IMR-90 (cell line): ENCODE measurements around the gene ZBP1. TPM values are rescaled to one million over a fixed set of nuclear protein-coding genes. Genes with fewer than 3 reads are reported as not detected.

Experiments
- ATAC-seq: fragments of 200-7000 bp; cut with Tn5 transposase; 2 replicates; pipeline ENCODE4 v1.9.1; 2020; ENCODE audit warnings: low read depth, mild to moderate bottlenecking, moderate library complexity
- BruUV-seq: library from RNA; stranded (reverse); fragments of 400-500 nt; replicated peaks from 2 replicates; lab custom pipeline; 2021; lab: Mats Ljungman, UMichigan
- CTCF ChIA-PET: fragments of 300-600 bp; formaldehyde crosslinking; extraction: SDS; loops from one replicate; lab custom pipeline; 2021; ENCODE audit warnings: antibody characterized with exemption; lab: Yijun Ruan, JAX
- POLR2A ChIA-PET: fragments of 300-600 bp; sonication (Branson Sonifier 250); formaldehyde crosslinking; loops from one replicate; lab custom pipeline; 2022; ENCODE audit warnings: antibody characterized with exemption; ENCODE audit not compliant: unreplicated experiment; lab: Charles Lee
- DNase-seq: peaks from one replicate; pipeline ENCODE4 v3.0.0; 2013
- H2AFZ ChIP-seq: replicated peaks from 2 replicates; pipeline ENCODE3; 2013; ENCODE audit warnings: low read length, mild to moderate bottlenecking; ENCODE audit not compliant: poor library complexity
- H2AK5ac ChIP-seq: 2 replicates; pipeline ENCODE4 v1.6.1; 2013; ENCODE audit warnings: low read depth, low read length, inconsistent platforms
- H2AK9ac ChIP-seq: replicated peaks from 2 replicates; pipeline ENCODE3; 2013; ENCODE audit warnings: mild to moderate bottlenecking, low read depth, low read length, moderate library complexity; ENCODE audit not compliant: poor library complexity
- H2BK120ac ChIP-seq: 2 replicates; pipeline ENCODE4 v1.6.1; 2013; ENCODE audit warnings: low read depth, low read length, inconsistent platforms
- H2BK15ac ChIP-seq: 3 replicates; pipeline ENCODE4 v1.6.1; 2013; ENCODE audit warnings: low read depth, low read length, inconsistent platforms
- H2BK20ac ChIP-seq: 2 replicates; pipeline ENCODE4 v1.6.1; 2013; ENCODE audit warnings: low read depth, mild to moderate bottlenecking, inconsistent platforms, low read length, moderate library complexity
- H2BK5ac ChIP-seq: 2 replicates; pipeline ENCODE4 v1.6.1; 2013; ENCODE audit warnings: mild to moderate bottlenecking, low read depth, low read length, inconsistent platforms; ENCODE audit not compliant: poor library complexity, severe bottlenecking
- H3K14ac ChIP-seq: replicated peaks from 2 replicates; pipeline ENCODE4 v1.6.1; 2013; ENCODE audit warnings: low read depth, low read length, inconsistent platforms
- H3K18ac ChIP-seq: 2 replicates; pipeline ENCODE4 v1.6.1; 2013; ENCODE audit warnings: low read depth, low read length, control low read depth
- H3K23ac ChIP-seq: 2 replicates; pipeline ENCODE4 v1.6.1; 2013; ENCODE audit warnings: low read depth, low read length, inconsistent platforms
- H3K27ac ChIP-seq: 2 replicates; pipeline ENCODE4 v1.5.1; 2013; ENCODE audit warnings: mild to moderate bottlenecking, control low read depth, low read length; ENCODE audit not compliant: insufficient read depth
- H3K27me3 ChIP-seq: 2 replicates; pipeline ENCODE4 v1.6.1; 2013; ENCODE audit warnings: low read length; ENCODE audit not compliant: control insufficient read depth, insufficient read depth
- H3K36me3 ChIP-seq: 2 replicates; pipeline ENCODE4 v1.6.1; 2013; ENCODE audit warnings: low read length, mixed read lengths; ENCODE audit not compliant: control insufficient read depth, insufficient read depth
- H3K4ac ChIP-seq: 2 replicates; pipeline ENCODE4 v1.6.1; 2013; ENCODE audit warnings: low read depth, low read length, inconsistent platforms
- H3K4me1 ChIP-seq: 2 replicates; pipeline ENCODE4 v1.6.1; 2013; ENCODE audit warnings: low read length, mixed read lengths; ENCODE audit not compliant: control insufficient read depth, insufficient read depth
- H3K4me2 ChIP-seq: 2 replicates; pipeline ENCODE4 v1.6.1; 2013; ENCODE audit warnings: low read depth, mild to moderate bottlenecking, control low read depth, low read length, moderate library complexity
- H3K4me3 ChIP-seq: 2 replicates; pipeline ENCODE4 v1.5.1; 2013; ENCODE audit warnings: low read depth, mild to moderate bottlenecking, control low read depth, low read length, moderate library complexity; ENCODE audit not compliant: insufficient read depth
- H3K56ac ChIP-seq: 2 replicates; pipeline ENCODE4 v1.6.1; 2013; ENCODE audit warnings: low read length, inconsistent platforms; ENCODE audit not compliant: insufficient read depth; ENCODE audit errors: extremely low read depth
- H3K79me1 ChIP-seq, 2 experiments: 2 replicates each; pipeline ENCODE4 v1.6.1; 2013; ENCODE audit warnings: low read length in 2 of 2, inconsistent platforms in 1 of 2, low read depth in 1 of 2
- H3K9ac ChIP-seq: 2 replicates; pipeline ENCODE4 v1.6.1; 2013; ENCODE audit warnings: low read depth, low read length, control low read depth
- H3K9me1 ChIP-seq: 2 replicates; pipeline ENCODE4 v1.6.1; 2013; ENCODE audit warnings: low read length, inconsistent platforms; ENCODE audit not compliant: insufficient read depth
- H3K9me3 ChIP-seq: 2 replicates; pipeline ENCODE4 v1.6.1; 2013; ENCODE audit warnings: low read length; ENCODE audit not compliant: control insufficient read depth, insufficient read depth
- H4K20me1 ChIP-seq: 2 replicates; pipeline ENCODE4 v1.6.1; 2013; ENCODE audit warnings: low read length, inconsistent platforms; ENCODE audit not compliant: insufficient read depth
- H4K5ac ChIP-seq: 2 replicates; pipeline ENCODE4 v1.6.1; 2013; ENCODE audit warnings: mild to moderate bottlenecking, low read depth, low read length, control low read depth
- H4K8ac ChIP-seq, 2 experiments: 2 replicates each; pipeline ENCODE4 v1.6.1; 2013; ENCODE audit warnings: low read depth in 2 of 2, low read length in 2 of 2, control low read depth in 1 of 2, inconsistent platforms in 1 of 2
- H4K91ac ChIP-seq: 2 replicates; pipeline ENCODE4 v1.6.1; 2013; ENCODE audit warnings: low read depth, low read length, inconsistent platforms; ENCODE audit not compliant: insufficient read depth
- MAFK ChIP-seq: IDR thresholded peaks from 2 replicates; pipeline ENCODE4 v1.6.1; 2012; ENCODE audit warnings: low read depth, low read length, improper control_type of control experiment
- NFE2L2 ChIP-seq: fragments of 150-350 bp; IDR thresholded peaks from 2 replicates; pipeline ENCODE4 v1.6.1; 2016; ENCODE audit warnings: low read depth, mild to moderate bottlenecking, low read length
- RAD21 ChIP-seq: IDR thresholded peaks from 2 replicates; pipeline ENCODE4 v1.6.1; 2012; ENCODE audit warnings: low read length, improper control_type of control experiment
- RCOR1 ChIP-seq: IDR thresholded peaks from 2 replicates; pipeline ENCODE4 v1.6.1; 2012; ENCODE audit warnings: mild to moderate bottlenecking, low read length, improper control_type of control experiment; ENCODE audit not compliant: insufficient replicate concordance
- WGBS, 2 experiments: methylation state at CpG; one replicate each; pipeline versions ENCODE4 v1.1.5 to v1.1.7; 2013; ENCODE audit warnings: missing lambda C conversion rate in 2 of 2; ENCODE audit not compliant: insufficient read length in 1 of 2; ENCODE audit errors: extremely low coverage in 2 of 2; 5-methylcytosine and 5-hydroxymethylcytosine counted together
- dilution Hi-C: fragments of 300-500 bp; cut with HindIII; formaldehyde crosslinking; loops from one replicate; pipeline ENCODE4 v1.14.3; 2018; ENCODE audit warnings: low sequenced_read_pairs; ENCODE audit not compliant: unreplicated experiment
- in situ Hi-C: fragments of 300-500 bp; cut with MboI; formaldehyde crosslinking; loops from 3 replicates; pipeline ENCODE4 v1.14.3; 2019; ENCODE audit warnings: low sequenced_read_pairs, inconsistent platforms, mixed read lengths
- intact Hi-C: fragments of 100-400 bp; cut with micrococcal nuclease; formaldehyde crosslinking; loops from 2 replicates; pipeline ENCODE4 v1.10.0; 2022
- polyA plus RNA-seq, 3 experiments: library from polyadenylated mRNA; depleted of rRNA; stranded (reverse); fragments of >200 nt; gene quantifications; 2 replicates each; pipeline ENCODE4 v1.2.3, GENCODE V29; 2012; ENCODE audit warnings: low replicate concordance in 1 of 3
- total RNA-seq: library from RNA; depleted of rRNA; stranded (reverse); fragments of >200 nt; gene quantifications from 2 replicates; pipeline ENCODE4 v1.2.3, GENCODE V29; 2012

ZBP1 gene
- total and polyA plus RNA-seq, 2 of the 4 experiments (the other 2 are of a cell fraction): not detected

DNA sequence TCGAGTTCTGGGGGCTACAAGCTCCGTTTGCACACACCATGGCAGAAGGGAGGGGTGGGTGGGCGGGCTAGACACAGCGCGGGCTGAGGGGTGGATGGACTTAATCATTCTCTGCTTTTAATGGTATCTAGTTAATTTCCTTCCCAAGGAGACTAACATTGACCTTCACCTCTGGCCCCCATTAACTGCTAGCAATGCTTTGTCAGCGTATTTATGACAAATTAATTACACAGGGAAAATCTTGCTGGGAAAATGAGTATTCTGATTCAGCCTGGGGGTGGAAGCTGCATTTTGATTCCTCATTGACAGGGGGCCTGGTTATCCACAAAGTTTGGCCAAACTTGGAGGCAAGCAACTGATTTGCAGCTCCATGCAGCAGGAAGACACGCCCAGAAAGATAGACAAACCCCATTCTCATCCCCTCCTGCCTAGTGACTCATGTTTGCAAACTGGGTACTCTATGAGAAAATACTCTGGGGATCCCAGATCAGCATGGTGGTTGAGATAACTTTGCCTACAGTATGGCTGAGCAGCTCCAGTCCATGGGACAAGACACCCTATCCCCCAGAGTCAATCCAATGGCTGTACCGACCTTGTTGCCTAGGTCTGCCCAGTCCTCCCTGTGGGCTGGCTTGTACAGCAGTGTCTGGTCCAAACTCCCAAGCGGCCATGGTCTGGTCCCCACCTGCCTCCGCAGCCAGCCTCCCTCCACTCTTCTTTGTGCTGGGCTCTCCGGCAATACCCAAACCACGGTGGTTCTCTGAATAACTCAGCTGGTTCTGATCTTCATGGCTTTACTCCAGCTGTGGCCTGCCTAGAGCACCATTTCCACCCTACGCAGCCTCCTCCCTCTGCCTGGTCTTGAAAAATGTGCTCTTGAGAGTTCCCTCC, 19.7 kb downstream of the ZBP1 start:
- in situ Hi-C loops: loop anchor here (10.0 kb wide), 1 partner anchor 584 kb away; no protein-coding TSS in a partner anchor
- WGBS, 2 experiments: 80% methylated on average over 5 of the region's 13 CpGs; no CpG with 5 or more reads in 1 of the 2 experiments

More for the DNA sequence above, 19.7 kb downstream of the ZBP1 start:
- H3K18ac ChIP-seq: no peak overlapping the region
- no peak overlapping the region for H2AFZ ChIP-seq
- H2BK20ac ChIP-seq: no peak overlapping the region
- no peaks in the 10 kb centered on the region for H3K36me3 ChIP-seq
- POLR2A ChIA-PET: no interaction called here
- BruUV-seq: no TSS peak
- H3K27me3 ChIP-seq: peaks cover 11% of the 10 kb centered on the region; the same call in 1 of the 2 replicates
- no peak overlapping the region for H3K9ac ChIP-seq
- H3K4me2 ChIP-seq: no peak overlapping the region
- H3K4me1 ChIP-seq: no peaks in the 10 kb centered on the region
- DNase-seq: no peak
- H3K23ac ChIP-seq: no peak overlapping the region
- no peak overlapping the region for H3K14ac ChIP-seq
- no peaks in the 10 kb centered on the region for H3K79me1 ChIP-seq
- H2BK5ac ChIP-seq: no peak overlapping the region
- no peak overlapping the region for H2BK15ac ChIP-seq
- intact Hi-C loops: no loop called here
- no peak overlapping the region for H3K4ac ChIP-seq
- no peaks in the 10 kb centered on the region for H3K9me1 ChIP-seq
- H4K8ac ChIP-seq: no peak overlapping the region
- CTCF ChIA-PET: interaction anchor here (0.6 to 1.3 kb wide), 2 partner anchors 571 to 579 kb away, joined by 3 to 4 read pairs; no protein-coding TSS in a partner anchor
- no peak overlapping the region for H4K91ac ChIP-seq
- dilution Hi-C loops: no loop called here
- H2AK9ac ChIP-seq: peak overlapping the region; percentile 47
- no peaks in the 10 kb centered on the region for H3K9me3 ChIP-seq
- H3K56ac ChIP-seq: no peak overlapping the region
- no peaks in the 10 kb centered on the region; the same call in 1 of the 2 replicates for H4K20me1 ChIP-seq
- TF ChIP-seq RCOR1 (no peak), RAD21 (no peak), NFE2L2 (no peak), MAFK (peak; percentile 68)
- ATAC-seq: no peak
- no peak overlapping the region for H4K5ac ChIP-seq
- H3K27ac ChIP-seq: no peak overlapping the region
- no peak overlapping the region for H2AK5ac ChIP-seq
- no peak overlapping the region for H3K4me3 ChIP-seq
- H2BK120ac ChIP-seq: no peak overlapping the region
